GM21390 (cell line): Measurements from ENCODE around the gene ADAMTS18.

Source experiments
- ATAC-seq: cut with Tn5 transposase; IDR thresholded peaks from one replicate; pipeline ENCODE4 v1.9.1; 2021; ENCODE audit not compliant: unreplicated experiment

The ADAMTS18 gene

GRCh38 chr16:77233799-77234519, 200.9 kb downstream of the ADAMTS18 start:
- no peak for ATAC-seq
